ENCODE data around the gene NME3. TPM values are rescaled to one million over a fixed set of nuclear protein-coding genes. Genes with fewer than 3 reads are reported as not detected.

Gene NME3
- total and polyA plus RNA-seq, 2 of the 4 experiments (the other 2 are of a cell fraction): 12.7 to 41.2 TPM

GRCh38 chr16:1817716-1818115, 46.4 kb upstream of the NME3 start:
- Histone ChIP-seq H3K9ac (ENCODE audit: low read depth, low read length) (no peak overlapping the region), H3K56ac (ENCODE audit: extremely low read depth, insufficient read depth, low read length) (no peak overlapping the region), H2BK120ac (ENCODE audit: low read depth, low read length) (no peak overlapping the region), H3K4me2 (ENCODE audit: low read depth, low read length) (no peak overlapping the region), H4K20me1 (ENCODE audit: insufficient read depth, low read length) (0 out of 2 replicates have a peak, but pooled peaks cover 1% of the 10 kb centered on the region), H4K8ac (ENCODE audit: low read depth in 2 of 2, low read length in 2 of 2) (no peak overlapping the region), H3K36me3 (ENCODE audit: control insufficient read depth, insufficient read depth, low read length) (peaks cover 18% of the 10 kb centered on the region), H2BK20ac (ENCODE audit: low read depth, low read length) (no peak overlapping the region), H4K5ac (ENCODE audit: low read depth, low read length) (no peak overlapping the region), H2BK15ac (ENCODE audit: low read depth, low read length) (no peak overlapping the region), H3K79me1 (ENCODE audit: low read depth in 1 of 2, low read length in 2 of 2) (peaks cover 0 to 4% of the 10 kb centered on the region in 2 experiments; a peak in 1 of 4 replicates), H3K9me1 (ENCODE audit: insufficient read depth, low read length) (peaks cover 2% of the 10 kb centered on the region; the same call in 1 of the 2 replicates), H3K18ac (ENCODE audit: low read depth, low read length) (no peak overlapping the region), H3K9me3 (ENCODE audit: control insufficient read depth, insufficient read depth, low read length) (no peaks in the 10 kb centered on the region), H2AK5ac (ENCODE audit: low read depth, low read length) (no peak overlapping the region), H2BK5ac (ENCODE audit: low read depth, low read length, poor library complexity, severe bottlenecking) (no peak overlapping the region), H2AFZ (replicated peaks; ENCODE audit: low read length, poor library complexity) (no peak overlapping the region), H2AK9ac (replicated peaks; ENCODE audit: low read depth, low read length, poor library complexity) (no peak overlapping the region), H3K23ac (ENCODE audit: low read depth, low read length) (no peak overlapping the region), H3K4ac (ENCODE audit: low read depth, low read length) (no peak overlapping the region), H3K4me1 (ENCODE audit: control insufficient read depth, insufficient read depth, low read length) (peaks cover 4% of the 10 kb centered on the region; the same call in 1 of the 2 replicates), H4K91ac (ENCODE audit: insufficient read depth, low read depth, low read length) (no peak overlapping the region), H3K14ac (replicated peaks; ENCODE audit: low read depth, low read length) (no peak overlapping the region), H3K27ac (ENCODE audit: insufficient read depth, low read length) (no peak overlapping the region), H3K27me3 (ENCODE audit: control insufficient read depth, insufficient read depth, low read length) (no peaks in the 10 kb centered on the region), H3K4me3 (ENCODE audit: insufficient read depth, low read depth, low read length) (no peak overlapping the region)
- WGBS, 2 experiments (ENCODE audit: extremely low coverage in 2 of 2, insufficient read length in 1 of 2): 97% methylated on average over 6 of the region's 17 CpGs; no CpG with 5 or more reads in 1 of the 2 experiments
- intact Hi-C loops (cut with micrococcal nuclease): no loop called here
- DNase-seq (no peak), ATAC-seq (ENCODE audit: low read depth) (no peak)
- ChIA-PET POLR2A (ENCODE audit: unreplicated experiment) (no interaction called here), CTCF (no interaction called here)
- dilution Hi-C loops (cut with HindIII; ENCODE audit: low sequenced_read_pairs, unreplicated experiment): no loop called here
- TF ChIP-seq CTCF (conservative IDR thresholded peaks at IDR 0.05; ENCODE audit: low read depth, low read length) (no peak), RFX5 (IDR thresholded peaks at IDR 0.05; ENCODE audit: low read depth, low read length) (no peak)
- no TSS peak for BruUV-seq (replicated peaks)
- in situ Hi-C loops (cut with MboI; ENCODE audit: low sequenced_read_pairs): no loop called here
